NB4 (cell line): ENCODE measurements around the gene DLG2.

Source experiments
- POLR2A ChIP-seq: IDR thresholded peaks from 2 replicates; pipeline ENCODE4 v1.6.1; 2011; ENCODE audit warnings: mild to moderate bottlenecking; ENCODE audit not compliant: insufficient read length; ENCODE audit errors: extremely low read depth
- TF ChIP-seq, protein P1 (sequence below): IDR thresholded peaks from one replicate; pipeline ENCODE4 v1.5.1; 2012; ENCODE audit warnings: low read depth, low read length

DNA sequence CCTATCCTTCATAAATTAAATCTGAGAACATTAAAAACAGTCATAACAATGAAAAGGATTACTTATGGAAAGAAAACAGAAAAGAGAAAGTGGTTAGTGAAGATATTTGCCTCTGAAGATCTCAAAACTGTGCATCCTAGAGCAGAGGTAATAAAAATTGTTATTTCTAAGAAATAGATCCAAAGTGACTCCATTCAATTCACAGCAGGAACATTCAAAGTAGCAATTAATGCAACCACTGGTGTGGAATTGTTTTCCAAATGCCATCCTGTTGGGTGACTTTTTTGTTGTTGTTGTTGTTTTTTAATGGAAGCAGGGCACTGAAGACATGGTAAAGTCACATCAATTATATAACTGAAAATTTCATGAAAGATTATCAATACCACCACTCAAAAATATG, 1201.5 kb downstream of the DLG2 start:
- TF ChIP-seq, protein P1, sequence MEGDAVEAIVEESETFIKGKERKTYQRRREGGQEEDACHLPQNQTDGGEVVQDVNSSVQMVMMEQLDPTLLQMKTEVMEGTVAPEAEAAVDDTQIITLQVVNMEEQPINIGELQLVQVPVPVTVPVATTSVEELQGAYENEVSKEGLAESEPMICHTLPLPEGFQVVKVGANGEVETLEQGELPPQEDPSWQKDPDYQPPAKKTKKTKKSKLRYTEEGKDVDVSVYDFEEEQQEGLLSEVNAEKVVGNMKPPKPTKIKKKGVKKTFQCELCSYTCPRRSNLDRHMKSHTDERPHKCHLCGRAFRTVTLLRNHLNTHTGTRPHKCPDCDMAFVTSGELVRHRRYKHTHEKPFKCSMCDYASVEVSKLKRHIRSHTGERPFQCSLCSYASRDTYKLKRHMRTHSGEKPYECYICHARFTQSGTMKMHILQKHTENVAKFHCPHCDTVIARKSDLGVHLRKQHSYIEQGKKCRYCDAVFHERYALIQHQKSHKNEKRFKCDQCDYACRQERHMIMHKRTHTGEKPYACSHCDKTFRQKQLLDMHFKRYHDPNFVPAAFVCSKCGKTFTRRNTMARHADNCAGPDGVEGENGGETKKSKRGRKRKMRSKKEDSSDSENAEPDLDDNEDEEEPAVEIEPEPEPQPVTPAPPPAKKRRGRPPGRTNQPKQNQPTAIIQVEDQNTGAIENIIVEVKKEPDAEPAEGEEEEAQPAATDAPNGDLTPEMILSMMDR, result no peak
- no peak for TF ChIP-seq POLR2A
